ENCODE data around the gene DLG5.

GRCh38 chr10:77854115-77854514, 72.4 kb downstream of the DLG5 start:
- TF ChIP-seq CTCF (IDR thresholded peaks at IDR 0.05 in 4 of 5, conservative IDR thresholded peaks at IDR 0.05 in 1 of 5) (no peak), POLR2A (IDR thresholded peaks at IDR 0.05) (no peak)

Measured in gastrocnemius medialis (tissue), 4 donors.